KMS-11 (cell line): ENCODE results near the gene ACO2.
"Not testable (repeated sequence)": the region's sequence is repeated elsewhere in the genome, so short reads cannot be mapped to it uniquely, and the experiment has no call there.

ENCODE experiments used
- H2AFZ ChIP-seq: fragments of 200-600 bp; sonication (generic); 2 replicates; pipeline ENCODE4 v1.6.1; 2016; ENCODE audit warnings: antibody characterized with exemption, mixed run types, low read depth
- H3K27ac ChIP-seq: fragments of 200-600 bp; sonication (generic); 2 replicates; pipeline ENCODE4 v1.6.1; 2016; ENCODE audit warnings: mild to moderate bottlenecking, mixed run types
- H3K27me3 ChIP-seq: fragments of 200-600 bp; sonication (generic); 2 replicates; pipeline ENCODE4 v1.6.1; 2017; ENCODE audit warnings: mild to moderate bottlenecking, low read depth, mixed run types, moderate library complexity; ENCODE audit not compliant: insufficient read depth
- H3K36me3 ChIP-seq: fragments of 200-600 bp; sonication (generic); 2 replicates; pipeline ENCODE4 v1.6.1; 2017; ENCODE audit warnings: mild to moderate bottlenecking, mixed run types; ENCODE audit not compliant: insufficient read depth
- H3K4me1 ChIP-seq: fragments of 200-600 bp; sonication (generic); 2 replicates; pipeline ENCODE4 v1.6.1; 2016; ENCODE audit warnings: mild to moderate bottlenecking, low read depth, mixed run types; ENCODE audit not compliant: poor library complexity, severe bottlenecking
- H3K4me2 ChIP-seq: fragments of 200-600 bp; sonication (generic); 2 replicates; pipeline ENCODE4 v1.7.0; 2016; ENCODE audit warnings: mild to moderate bottlenecking, mixed run types
- H3K4me3 ChIP-seq: fragments of 200-600 bp; sonication (generic); IDR thresholded peaks from 2 replicates; pipeline ENCODE4 v1.6.1; 2017; ENCODE audit warnings: low read depth, low read length, mixed read lengths; ENCODE audit not compliant: insufficient read depth
- H3K79me2 ChIP-seq: fragments of 200-600 bp; sonication (generic); 2 replicates; pipeline ENCODE4 v1.6.1; 2016; ENCODE audit warnings: low read depth, mixed run types; ENCODE audit not compliant: insufficient read depth
- H3K9ac ChIP-seq: fragments of 200-600 bp; sonication (generic); 2 replicates; pipeline ENCODE4 v1.6.1; 2016; ENCODE audit warnings: mild to moderate bottlenecking, mixed run types
- H4K20me1 ChIP-seq: fragments of 200-600 bp; sonication (generic); 2 replicates; pipeline ENCODE4 v1.6.1; 2016; ENCODE audit warnings: mild to moderate bottlenecking, mixed run types; ENCODE audit not compliant: insufficient read depth
- TF ChIP-seq, protein P1 (sequence below): fragments of 200-600 bp; sonication (generic); conservative IDR thresholded peaks from 2 replicates; pipeline ENCODE4 v1.6.1; 2017; ENCODE audit warnings: low read depth, mild to moderate bottlenecking, antibody characterized with exemption, low read length, moderate library complexity, mixed read lengths

Gene ACO2

DNA sequence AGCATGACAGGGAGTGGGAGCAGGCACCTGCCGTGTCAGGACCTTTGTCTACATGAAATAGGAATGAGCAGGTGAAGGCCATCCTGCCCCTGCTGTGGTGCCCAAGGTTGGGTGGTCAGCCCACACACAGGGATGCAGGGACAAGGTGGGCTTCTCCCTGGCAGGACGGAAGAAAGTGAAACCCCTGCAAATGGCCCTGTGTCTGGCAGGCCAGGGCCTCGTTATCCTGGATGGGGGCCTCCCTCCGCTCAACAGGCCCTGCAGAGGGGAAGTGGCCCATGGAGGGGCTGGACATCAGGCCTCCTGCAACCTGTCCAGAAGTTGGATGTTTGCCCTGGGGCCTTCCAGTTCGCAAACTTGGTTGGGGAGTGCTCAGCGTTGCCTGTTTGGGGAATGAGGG is 37.3 kb upstream of the ACO2 start:
- H3K27me3 ChIP-seq: no peaks in the 10 kb centered on the region
- no peak overlapping the region for H3K4me2 ChIP-seq
- no peak overlapping the region for H2AFZ ChIP-seq
- no peak overlapping the region for H3K9ac ChIP-seq
- no peaks in the 10 kb centered on the region for H4K20me1 ChIP-seq
- H3K79me2 ChIP-seq: peaks cover 21% of the 10 kb centered on the region; the same call in 1 of the 2 replicates
- H3K4me1 ChIP-seq: peaks cover 16% of the 10 kb centered on the region
- no peak overlapping the region for H3K4me3 ChIP-seq
- no peak overlapping the region for H3K27ac ChIP-seq
- TF ChIP-seq, protein P1, sequence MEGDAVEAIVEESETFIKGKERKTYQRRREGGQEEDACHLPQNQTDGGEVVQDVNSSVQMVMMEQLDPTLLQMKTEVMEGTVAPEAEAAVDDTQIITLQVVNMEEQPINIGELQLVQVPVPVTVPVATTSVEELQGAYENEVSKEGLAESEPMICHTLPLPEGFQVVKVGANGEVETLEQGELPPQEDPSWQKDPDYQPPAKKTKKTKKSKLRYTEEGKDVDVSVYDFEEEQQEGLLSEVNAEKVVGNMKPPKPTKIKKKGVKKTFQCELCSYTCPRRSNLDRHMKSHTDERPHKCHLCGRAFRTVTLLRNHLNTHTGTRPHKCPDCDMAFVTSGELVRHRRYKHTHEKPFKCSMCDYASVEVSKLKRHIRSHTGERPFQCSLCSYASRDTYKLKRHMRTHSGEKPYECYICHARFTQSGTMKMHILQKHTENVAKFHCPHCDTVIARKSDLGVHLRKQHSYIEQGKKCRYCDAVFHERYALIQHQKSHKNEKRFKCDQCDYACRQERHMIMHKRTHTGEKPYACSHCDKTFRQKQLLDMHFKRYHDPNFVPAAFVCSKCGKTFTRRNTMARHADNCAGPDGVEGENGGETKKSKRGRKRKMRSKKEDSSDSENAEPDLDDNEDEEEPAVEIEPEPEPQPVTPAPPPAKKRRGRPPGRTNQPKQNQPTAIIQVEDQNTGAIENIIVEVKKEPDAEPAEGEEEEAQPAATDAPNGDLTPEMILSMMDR: no peak
- H3K36me3 ChIP-seq: no peaks in the 10 kb centered on the region; the same call in 1 of the 2 replicates

DNA sequence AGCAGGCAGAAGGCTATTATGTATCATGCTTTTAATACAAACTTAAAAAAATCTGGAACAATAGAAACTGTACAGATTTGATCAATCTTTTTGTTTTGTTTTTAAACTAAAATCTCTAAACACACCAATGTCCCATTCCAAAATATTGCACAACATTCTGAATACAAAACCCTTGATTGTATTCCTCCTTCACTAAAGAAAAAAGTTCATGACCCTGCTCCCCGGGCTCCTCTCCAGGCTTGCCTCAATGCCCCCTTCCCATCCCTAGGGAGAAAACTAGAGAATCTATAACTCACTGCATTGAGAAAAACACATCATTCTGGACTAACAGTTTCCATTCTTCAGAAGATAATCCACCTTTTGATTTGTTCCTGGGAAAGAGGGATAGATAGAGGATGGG is 35.4 kb upstream of the ACO2 start:
- H2AFZ ChIP-seq, H4K20me1 ChIP-seq, H3K4me3 ChIP-seq, H3K36me3 ChIP-seq, H3K4me1 ChIP-seq, H3K27me3 ChIP-seq, H3K27ac ChIP-seq, H3K4me2 ChIP-seq, H3K9ac ChIP-seq: not testable (repeated sequence)
- H3K79me2 ChIP-seq: peaks cover 25% of the 10 kb centered on the region; the same call in 1 of the 2 replicates

DNA sequence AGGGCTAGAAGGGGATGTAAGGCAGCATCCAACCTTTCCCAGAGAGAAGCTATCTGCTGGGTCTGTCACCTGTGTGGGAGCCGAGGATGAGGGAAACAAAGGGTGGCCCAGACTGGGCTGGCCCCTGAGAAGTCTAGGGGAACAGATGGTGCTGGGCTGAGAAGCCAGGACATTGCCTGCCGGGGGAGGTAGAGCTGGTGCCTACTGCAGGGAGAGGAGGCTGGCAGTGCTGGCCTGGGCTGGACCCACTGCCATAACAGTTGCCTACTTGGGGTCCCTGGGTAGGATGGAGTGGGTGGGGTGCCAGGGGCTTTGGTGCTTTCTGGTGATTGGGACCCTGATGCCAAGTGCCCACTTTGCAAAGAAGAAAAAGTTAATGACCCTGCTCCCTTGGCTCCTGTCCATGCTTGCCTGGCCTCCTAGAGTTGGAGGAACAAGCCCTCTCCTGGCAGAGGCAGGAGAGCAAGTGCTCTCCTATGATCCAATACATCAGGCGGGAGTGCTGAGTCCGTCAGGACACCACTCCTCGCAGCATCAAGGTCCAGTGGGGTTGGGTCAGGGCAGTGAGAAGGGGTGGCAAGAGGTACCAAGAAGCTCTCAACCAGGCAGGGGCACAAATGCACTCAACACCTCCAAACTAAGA is 34.4 kb upstream of the ACO2 start:
- not testable (repeated sequence) for H2AFZ ChIP-seq, H3K36me3 ChIP-seq, H3K27me3 ChIP-seq, H4K20me1 ChIP-seq, H3K9ac ChIP-seq, H3K27ac ChIP-seq, H3K4me2 ChIP-seq, H3K4me3 ChIP-seq
- peaks cover 10% of the 10 kb centered on the region for H3K4me1 ChIP-seq
- peaks cover 34% of the 10 kb centered on the region; the same call in 1 of the 2 replicates for H3K79me2 ChIP-seq

DNA sequence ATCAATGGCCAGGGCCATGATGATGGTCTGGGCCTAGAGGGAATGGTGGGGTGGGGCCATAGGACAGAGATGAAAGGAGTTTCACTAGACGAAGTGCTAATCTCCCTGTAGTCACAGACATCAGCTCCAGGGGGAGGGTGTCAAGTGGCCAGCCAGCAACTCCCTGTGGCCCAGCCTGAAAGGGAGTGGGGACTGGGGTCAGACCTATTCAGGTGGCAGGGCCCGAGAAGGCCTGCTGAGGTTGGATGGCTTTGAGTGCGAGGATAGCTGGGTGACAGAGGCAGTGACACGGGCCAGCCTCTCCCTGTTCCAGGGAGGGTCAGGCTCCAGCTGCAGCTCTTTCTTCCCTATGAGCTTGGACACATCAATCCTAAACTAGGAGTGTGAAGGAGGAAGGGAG is 33.4 kb upstream of the ACO2 start:
- no peak overlapping the region for H3K9ac ChIP-seq
- TF ChIP-seq, protein P1: no peak
- no peak overlapping the region for H3K27ac ChIP-seq
- H2AFZ ChIP-seq: no peak overlapping the region
- H3K36me3 ChIP-seq: no peaks in the 10 kb centered on the region; the same call in 1 of the 2 replicates
- H3K4me3 ChIP-seq: no peak overlapping the region
- peaks cover 19% of the 10 kb centered on the region for H3K4me1 ChIP-seq
- no peaks in the 10 kb centered on the region; the same call in 1 of the 2 replicates for H4K20me1 ChIP-seq
- H3K27me3 ChIP-seq: no peaks in the 10 kb centered on the region
- peaks cover 44% of the 10 kb centered on the region for H3K79me2 ChIP-seq
- H3K4me2 ChIP-seq: no peak overlapping the region

DNA sequence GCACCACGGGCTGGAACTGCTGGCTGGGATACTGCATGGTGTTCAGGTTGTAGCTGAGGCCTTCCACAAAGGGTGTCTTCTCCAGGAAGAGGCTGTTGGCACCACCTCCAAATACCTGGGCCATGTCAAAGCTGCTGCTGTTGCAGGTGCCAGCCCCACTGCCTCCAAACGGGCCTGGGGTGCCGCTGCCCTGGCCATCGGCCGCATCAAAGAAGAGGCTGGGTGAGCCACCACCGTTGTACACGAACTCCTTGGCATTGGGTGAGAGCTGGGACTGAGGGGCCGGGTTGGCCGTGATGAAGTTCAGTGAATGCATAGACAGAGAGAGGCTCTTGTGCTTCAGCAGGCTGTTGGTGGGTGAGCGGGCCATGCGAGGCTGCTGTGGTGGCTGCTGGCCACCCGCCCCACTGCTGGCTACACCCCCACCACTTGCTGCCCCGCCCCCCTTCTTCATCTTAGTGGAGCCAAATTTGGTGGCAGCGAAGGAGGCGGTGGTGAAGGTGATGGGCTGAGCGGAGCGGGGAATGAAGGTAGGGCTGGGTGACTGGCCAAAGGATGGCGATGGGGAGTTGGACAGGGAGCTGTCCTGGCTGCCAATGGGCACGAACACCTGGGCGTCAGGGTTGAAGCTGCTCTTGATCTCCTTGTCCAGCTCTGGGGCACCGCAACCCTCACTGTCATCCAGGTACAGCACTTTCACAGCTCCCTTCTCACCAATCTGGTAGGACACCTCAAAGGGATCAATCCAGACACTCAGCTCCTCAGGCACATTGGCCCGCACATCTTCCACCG is 32.4 kb upstream of the ACO2 start:
- Histone ChIP-seq H3K4me2 (no peak overlapping the region), H4K20me1 (no peaks in the 10 kb centered on the region; the same call in 1 of the 2 replicates), H2AFZ (no peak overlapping the region), H3K4me3 (no peak overlapping the region), H3K4me1 (peaks cover 27% of the 10 kb centered on the region), H3K36me3 (no peaks in the 10 kb centered on the region; the same call in 1 of the 2 replicates), H3K79me2 (peaks cover 54% of the 10 kb centered on the region), H3K9ac (no peak overlapping the region), H3K27me3 (no peaks in the 10 kb centered on the region), H3K27ac (no peak overlapping the region)
- TF ChIP-seq, protein P1: no peak
